HG03108 (cell line): Measurements from ENCODE around the gene SPSB2.

Source experiments
- ATAC-seq: cut with Tn5 transposase; IDR thresholded peaks from one replicate; pipeline ENCODE4 v1.9.1; 2021; ENCODE audit warnings: moderate library complexity; ENCODE audit not compliant: unreplicated experiment

SPSB2 gene

DNA sequence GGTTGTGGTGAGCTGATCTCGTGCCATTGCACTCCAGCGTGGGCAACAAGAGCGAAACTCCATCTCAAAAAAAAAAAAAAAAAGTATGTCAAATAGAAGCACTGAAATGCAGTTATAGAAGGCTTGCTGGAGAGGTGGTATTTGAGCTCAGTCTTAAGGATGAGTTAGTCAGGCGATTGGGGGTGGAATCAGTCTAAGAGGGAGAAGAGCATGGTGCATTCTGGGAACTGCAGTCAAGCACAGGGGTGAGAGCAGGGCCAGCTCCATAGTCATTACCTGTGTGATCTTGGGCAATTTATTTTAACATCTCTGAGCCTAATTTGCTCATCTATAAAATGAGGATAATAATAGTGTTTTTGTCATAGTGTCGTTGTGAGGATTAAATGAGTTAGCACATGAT, 38.2 kb downstream of the SPSB2 start:
- ATAC-seq: no peak

- ATAC-seq: no peak
These were observed 38.8 kb downstream of the SPSB2 start for GRCh38 chr12:6834254-6834653.

- no peak for ATAC-seq
These were observed 39.8 kb downstream of the SPSB2 start for GRCh38 chr12:6833189-6833890.

- ATAC-seq: no peak
These were observed 41.0 kb downstream of the SPSB2 start for GRCh38 chr12:6832125-6832524.

DNA sequence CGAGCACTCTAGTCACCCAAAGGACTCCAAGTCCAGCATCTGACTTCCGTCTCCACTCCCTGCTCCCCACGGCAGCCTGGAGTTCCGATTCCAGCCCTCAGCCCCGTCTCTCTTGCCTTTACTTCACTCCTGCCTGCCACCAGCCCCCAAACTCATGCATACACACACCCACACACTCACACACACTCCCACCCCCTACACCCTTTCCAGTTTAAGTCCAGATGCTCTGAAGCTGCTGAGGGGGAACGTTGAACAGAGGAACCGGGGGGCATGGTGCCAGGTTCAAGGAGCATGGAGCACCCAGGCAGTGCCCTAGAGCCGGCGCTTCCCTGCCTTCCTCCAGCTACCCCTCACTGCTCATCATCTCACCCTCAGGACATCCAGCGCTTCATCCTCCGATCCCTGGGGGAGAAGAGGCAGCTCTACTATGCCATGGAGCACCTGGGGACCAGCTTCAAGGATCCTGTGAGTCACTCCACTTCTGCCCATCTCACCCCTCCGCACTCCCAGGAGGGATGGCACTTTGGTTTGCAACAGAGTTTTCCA, 41.6 kb downstream of the SPSB2 start:
- ATAC-seq: no peak

- no peak for ATAC-seq
These were observed 42.1 kb downstream of the SPSB2 start for GRCh38 chr12:6830999-6831398.

- ATAC-seq: no peak
These were observed 42.7 kb downstream of the SPSB2 start for GRCh38 chr12:6830286-6830890.

GRCh38 chr12:6829536-6830220, 43.4 kb downstream of the SPSB2 start:
- ATAC-seq: no peak

DNA sequence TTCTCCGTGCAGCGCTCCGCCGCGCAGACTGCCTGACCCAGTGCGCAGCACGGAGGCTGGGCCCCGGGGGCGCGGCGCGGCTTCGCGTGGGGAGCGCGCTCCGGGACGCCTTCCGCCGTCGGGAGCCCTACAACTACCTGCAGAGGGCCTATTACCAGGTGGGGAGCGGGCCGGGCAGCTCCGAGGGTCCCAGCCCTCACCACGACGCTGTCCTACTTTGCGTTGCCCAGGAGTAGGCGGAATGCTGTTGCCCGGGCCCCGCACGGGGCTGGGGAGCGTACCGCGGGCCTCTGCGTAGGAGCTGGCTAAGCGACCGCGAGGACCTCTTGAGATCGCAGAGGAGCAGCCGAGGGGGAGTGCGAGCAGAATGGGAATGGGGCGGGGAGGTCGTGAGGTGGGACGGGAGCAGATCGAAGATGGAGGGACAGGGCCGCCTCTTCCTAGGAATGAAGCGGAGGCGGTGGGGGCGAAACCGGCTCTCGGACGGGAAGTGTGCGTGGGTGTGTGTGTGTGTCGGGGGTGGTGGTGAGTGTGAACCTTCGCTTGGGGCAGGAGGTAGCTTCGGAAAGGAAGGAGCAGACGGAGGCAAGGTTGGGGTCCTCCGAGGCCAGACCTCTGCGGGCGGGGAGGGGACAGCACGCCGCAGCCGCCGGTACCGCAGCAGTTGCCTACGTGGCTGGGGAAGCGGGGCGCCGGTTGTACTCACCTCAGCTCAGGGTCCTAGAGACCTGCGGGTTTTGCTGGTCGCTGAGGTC, 44.1 kb downstream of the SPSB2 start:
- no peak for ATAC-seq

DNA sequence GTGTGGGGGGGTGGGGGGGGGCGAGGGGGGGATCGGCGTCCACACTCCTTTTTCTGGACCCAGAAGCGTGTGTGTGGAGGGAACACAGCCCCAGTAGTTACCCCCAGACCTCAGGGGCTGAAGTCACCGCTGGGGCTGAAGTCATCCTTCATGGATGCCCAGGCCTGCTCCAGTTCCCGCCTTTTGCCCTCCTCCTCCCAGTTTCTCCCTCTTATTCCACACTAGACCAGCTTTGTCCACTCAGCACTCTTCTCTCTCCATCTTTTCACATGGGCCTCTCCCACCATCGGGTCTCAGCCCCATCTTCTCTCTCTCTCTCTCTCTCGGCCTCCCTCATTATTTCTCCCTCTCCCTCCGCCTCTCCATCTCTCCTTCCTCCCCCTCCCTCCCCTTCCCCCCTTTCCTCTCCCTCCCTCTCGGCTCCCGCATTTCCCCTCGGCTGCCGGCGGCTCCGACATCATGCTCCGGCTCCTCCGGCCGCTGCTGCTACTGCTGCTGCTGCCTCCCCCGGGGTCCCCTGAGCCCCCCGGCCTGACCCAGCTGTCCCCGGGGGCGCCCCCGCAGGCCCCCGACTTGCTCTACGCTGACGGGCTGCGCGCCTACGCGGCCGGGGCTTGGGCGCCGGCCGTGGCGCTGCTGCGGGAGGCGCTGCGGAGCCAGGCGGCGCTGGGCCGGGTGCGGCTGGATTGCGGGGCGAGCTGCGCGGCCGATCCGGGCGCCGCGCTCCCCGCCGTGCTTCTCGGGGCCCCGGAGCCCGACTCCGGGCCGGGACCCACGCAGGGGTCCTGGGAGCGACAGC, 44.9 kb downstream of the SPSB2 start, which contains the start of gene P3H3:
Gene P3H3 (plus strand): TSS at position 426 of the 799 bp plus-strand sequence. CDS start 34 bp downstream, at position 460.
- no peak for ATAC-seq

DNA sequence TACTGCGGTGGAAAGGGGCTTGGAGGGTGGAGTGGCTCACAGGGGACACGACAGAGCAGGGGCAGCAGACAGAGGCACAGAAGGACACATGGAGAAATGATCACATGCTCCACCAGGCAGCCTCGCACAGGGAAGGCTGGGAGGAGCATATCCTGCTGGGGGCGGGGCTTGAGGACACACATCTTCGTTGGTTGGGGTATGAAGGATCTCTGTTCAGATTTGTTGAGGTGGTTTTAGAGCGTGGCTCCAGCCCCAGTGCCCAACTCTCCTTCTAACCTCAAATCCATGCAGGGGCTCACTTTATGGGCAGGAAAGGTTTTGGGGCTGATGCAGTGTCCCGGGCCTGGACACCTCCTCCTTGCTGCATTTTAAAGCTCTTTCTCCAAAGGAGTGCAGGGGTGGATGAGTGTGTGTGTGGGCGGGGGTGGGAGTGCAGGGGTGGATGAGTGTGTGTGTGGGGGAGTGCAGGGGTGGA, 45.6 kb downstream of the SPSB2 start:
- no peak for ATAC-seq

- no peak for ATAC-seq
These were observed 46.2 kb downstream of the SPSB2 start for GRCh38 chr12:6826734-6827436.

DNA sequence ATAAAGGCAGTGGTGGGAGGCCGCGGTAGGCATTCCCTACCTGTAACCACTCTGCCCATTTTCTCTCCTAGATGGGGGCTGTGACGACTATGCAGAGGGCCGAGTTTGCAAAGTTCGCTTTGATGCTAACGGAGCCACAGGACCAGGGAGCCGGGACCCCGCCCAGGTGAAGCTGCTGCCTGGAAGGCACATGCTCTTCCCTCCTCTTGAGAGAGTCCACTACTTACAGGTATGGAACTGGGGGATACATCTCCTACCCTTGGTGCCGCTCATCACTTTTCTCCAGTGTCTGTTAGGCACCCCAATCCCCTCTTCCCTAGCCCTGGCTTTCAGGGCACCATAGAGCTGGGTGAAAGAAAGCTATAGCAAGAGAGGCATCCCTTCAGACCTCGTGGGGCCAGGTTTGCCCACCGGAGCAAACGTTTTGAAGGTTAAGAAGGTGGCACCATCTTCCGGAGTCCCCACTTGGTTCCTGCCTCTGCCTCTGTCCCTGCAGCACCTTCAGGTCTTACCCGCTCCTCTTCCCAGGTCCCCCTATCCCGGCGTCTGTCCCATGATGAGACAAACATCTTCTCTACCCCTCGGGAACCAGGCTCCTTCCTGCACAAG, 46.9 kb downstream of the SPSB2 start:
- no peak for ATAC-seq

- ATAC-seq: no peak
These were observed 47.5 kb downstream of the SPSB2 start for GRCh38 chr12:6825398-6826124.

DNA sequence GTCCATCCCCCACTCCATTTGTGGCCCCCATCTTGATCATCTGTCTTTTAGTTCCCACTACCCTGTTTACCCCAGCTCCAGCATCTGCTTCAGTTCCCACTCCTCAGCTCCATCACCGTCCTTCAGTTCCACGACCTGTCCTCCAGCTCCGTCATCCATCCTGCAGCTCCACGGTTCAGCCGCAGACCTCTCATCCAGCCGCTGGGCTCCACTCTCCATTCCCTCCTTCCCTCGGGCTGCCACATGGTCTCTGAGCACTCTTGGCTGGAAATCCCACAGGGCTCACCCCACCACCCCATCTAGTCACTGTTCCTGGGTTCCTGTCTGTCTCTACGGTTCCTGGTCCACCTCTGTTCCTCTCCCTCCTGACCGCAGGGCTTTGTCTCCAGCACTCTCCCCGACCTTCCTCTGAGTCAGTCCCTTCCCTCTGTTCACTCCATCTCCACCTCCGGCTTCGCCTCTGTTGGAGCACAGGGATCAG, 48.2 kb downstream of the SPSB2 start:
- ATAC-seq: no peak

DNA sequence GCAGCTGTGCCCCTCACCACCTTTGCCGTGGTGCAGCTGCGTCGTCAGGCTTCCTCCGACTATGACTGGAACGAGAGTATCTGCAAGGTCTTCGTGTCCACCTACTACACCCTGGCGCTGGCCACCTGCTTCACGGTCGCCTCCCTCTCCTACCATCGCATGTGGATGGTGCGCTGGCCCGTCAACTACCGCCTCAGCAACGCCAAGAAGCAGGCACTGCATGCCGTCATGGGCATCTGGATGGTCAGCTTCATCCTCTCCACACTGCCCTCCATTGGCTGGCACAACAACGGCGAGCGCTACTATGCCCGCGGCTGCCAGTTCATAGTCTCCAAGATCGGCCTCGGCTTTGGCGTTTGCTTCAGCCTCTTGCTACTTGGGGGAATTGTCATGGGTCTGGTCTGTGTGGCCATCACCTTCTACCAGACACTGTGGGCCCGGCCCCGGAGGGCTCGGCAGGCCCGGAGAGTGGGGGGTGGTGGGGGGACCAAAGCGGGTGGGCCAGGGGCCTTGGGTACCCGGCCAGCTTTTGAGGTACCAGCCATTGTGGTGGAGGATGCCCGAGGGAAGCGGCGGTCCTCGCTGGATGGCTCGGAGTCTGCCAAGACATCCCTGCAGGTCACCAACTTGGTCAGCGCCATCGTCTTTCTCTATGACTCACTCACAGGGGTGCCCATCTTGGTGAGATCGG, 48.9 kb downstream of the SPSB2 start:
- ATAC-seq: no peak

GRCh38 chr12:6823182-6824084, 49.7 kb downstream of the SPSB2 start:
- no peak for ATAC-seq
